K562 (cell line): Measurements from ENCODE around the gene RGS3. TPM values are rescaled to one million over a fixed set of nuclear protein-coding genes. Genes with fewer than 3 reads are reported as not detected.

ENCODE experiments used
- ATAC-seq: fragments of 200-7000 bp; cut with Tn5 transposase; 3 replicates; pipeline ENCODE4 v1.9.1; 2020; ENCODE audit warnings: moderate library complexity
- BruUV-seq: library from RNA; stranded (reverse); fragments of 400-500 nt; replicated peaks from 2 replicates; lab custom pipeline; 2021; lab: Mats Ljungman, UMichigan
- CTCF ChIA-PET: fragments of 300-600 bp; formaldehyde crosslinking; extraction: SDS; loops from one replicate; lab custom pipeline; 2021; ENCODE audit warnings: low intra/inter-chr PET ratio; lab: Yijun Ruan, JAX
- POLR2A ChIA-PET: fragments of 300-600, 350-650 bp; sonication (Branson Sonifier 250); formaldehyde crosslinking; extraction: SDS; loops from one replicate; lab custom pipeline; 2021; ENCODE audit warnings: antibody characterized with exemption, inconsistent platforms; lab: Yijun Ruan, JAX
- DNase-seq, 4 experiments: peaks; one replicate each; pipeline versions ENCODE4 v3.0.0 to v3.0.0-alpha.2; 2011 to 2018; ENCODE audit warnings: low spot score in 3 of 4, mixed read lengths in 3 of 4; ENCODE audit errors: extremely low read depth in 1 of 4
- FAIRE-seq: peaks from 2 replicates; lab custom pipeline; 2011; peaks lifted over from hg19 to GRCh38; lab: Jason Lieb, UNC
- H2AFZ ChIP-seq: 2 replicates; pipeline ENCODE4 v1.6.0; 2011; ENCODE audit warnings: low read depth, low read length, control low read depth, inconsistent platforms
- H3K27ac ChIP-seq: fragments of 200-600 bp; 3 replicates; pipeline ENCODE4 v1.8.0; 2011; ENCODE audit warnings: low read depth, mild to moderate bottlenecking, control low read depth, inconsistent platforms, low read length, moderate library complexity, mixed read lengths; ENCODE audit errors: extremely low read depth
- H3K27me3 ChIP-seq, 2 experiments: fragments of 300-600 bp in 1 of 2; 2 replicates in 1 of 2; 3 replicates in 1 of 2; pipeline versions ENCODE4 v1.6.0 to v1.8.0; 2011; ENCODE audit warnings: inconsistent platforms in 2 of 2, low read length in 2 of 2, mild to moderate bottlenecking in 1 of 2, mixed read lengths in 1 of 2, moderate library complexity in 1 of 2; ENCODE audit not compliant: control insufficient read depth in 2 of 2, insufficient read depth in 2 of 2
- H3K36me3 ChIP-seq: fragments of 300-600 bp; 3 replicates; pipeline ENCODE4 v1.8.0; 2011; ENCODE audit warnings: mild to moderate bottlenecking, low read length, inconsistent platforms; ENCODE audit not compliant: control insufficient read depth, insufficient read depth
- H3K4me1 ChIP-seq, 2 experiments: fragments of 200-600 bp in 1 of 2; replicated peaks in 1 of 2; 2 replicates in 1 of 2; 3 replicates in 1 of 2; pipeline versions ENCODE4 v1.5.1 to v1.8.0; 2011; ENCODE audit warnings: inconsistent platforms in 2 of 2, low read length in 2 of 2, mild to moderate bottlenecking in 1 of 2, mixed read lengths in 1 of 2, moderate library complexity in 1 of 2; ENCODE audit not compliant: control insufficient read depth in 2 of 2, insufficient read depth in 2 of 2
- H3K4me2 ChIP-seq: 2 replicates; pipeline ENCODE4 v1.6.1; 2011; ENCODE audit warnings: low read length, control low read depth, inconsistent platforms, mixed read lengths; ENCODE audit not compliant: insufficient read depth
- H3K4me3 ChIP-seq: fragments of 200-600 bp; sonication (generic), shearing (Covaris generic); 2 replicates; pipeline ENCODE4 v1.5.1; 2016; ENCODE audit warnings: control low read depth, inconsistent platforms
- H3K79me2 ChIP-seq: fragments of 200-600 bp; 3 replicates; pipeline ENCODE4 v1.8.0; 2011; ENCODE audit warnings: low read length, inconsistent platforms; ENCODE audit not compliant: control insufficient read depth, insufficient read depth
- H3K9ac ChIP-seq, 2 experiments: 2 replicates each; pipeline versions ENCODE4 v1.6.0 to v1.6.1; 2011; ENCODE audit warnings: low read depth in 2 of 2, low read length in 2 of 2, control low read depth in 1 of 2, inconsistent platforms in 1 of 2, mild to moderate bottlenecking in 1 of 2, mixed read lengths in 1 of 2; ENCODE audit not compliant: insufficient read depth in 1 of 2
- H3K9me1 ChIP-seq: one replicate; pipeline ENCODE4 v1.6.0; 2011; ENCODE audit warnings: inconsistent platforms, mild to moderate bottlenecking, low read length, moderate library complexity; ENCODE audit not compliant: control insufficient read depth, insufficient read depth
- H3K9me3 ChIP-seq: replicated peaks from 2 replicates; pipeline ENCODE4 v1.5.1; 2011; ENCODE audit warnings: low read depth, low read length, inconsistent platforms; ENCODE audit not compliant: control insufficient read depth, insufficient read depth
- H4K20me1 ChIP-seq: replicated peaks from 2 replicates; pipeline ENCODE4 v1.6.1; 2011; ENCODE audit warnings: low read length, inconsistent platforms, mixed read lengths; ENCODE audit not compliant: control insufficient read depth, insufficient read depth
- KDM1A ChIP-seq, 2 experiments: fragments of 450-650 bp; IDR thresholded peaks; 2 replicates each; pipeline ENCODE4 v1.6.1; 2016; ENCODE audit warnings: mild to moderate bottlenecking in 2 of 2
- MYBL2 ChIP-seq, 2 experiments: fragments of 450-650 bp in 1 of 2; sonication (generic) in 1 of 2; formaldehyde crosslinking in 1 of 2; IDR thresholded peaks; 2 replicates each; pipeline versions ENCODE4 v1.6.1 to v1.8.1; 2017 to 2022; ENCODE audit warnings: borderline replicate concordance in 1 of 2, inconsistent platforms in 1 of 2, low read depth in 1 of 2, mild to moderate bottlenecking in 1 of 2, missing genetic modification reagents in 1 of 2, moderate library complexity in 1 of 2
- RBBP5 ChIP-seq: fragments of 200-600 bp; sonication (generic); IDR thresholded peaks from 2 replicates; pipeline ENCODE4 v1.6.1; 2012; ENCODE audit warnings: borderline replicate concordance, mild to moderate bottlenecking, low read length, control low read depth, inconsistent platforms; ENCODE audit not compliant: insufficient read depth, poor library complexity, severe bottlenecking
- RBM25 ChIP-seq: fragments of 200-400 bp; formaldehyde crosslinking; IDR thresholded peaks from 2 replicates; pipeline ENCODE4 v1.6.1; 2018; ENCODE audit warnings: low read length, low read depth, moderate library complexity; ENCODE audit not compliant: severe bottlenecking
- SAFB ChIP-seq: fragments of 200-400 bp; formaldehyde crosslinking; IDR thresholded peaks from 2 replicates; pipeline ENCODE4 v1.6.1; 2017; ENCODE audit warnings: low read depth, low read length, borderline replicate concordance
- ZNF75A ChIP-seq: fragments of 450-650 bp; formaldehyde crosslinking; IDR thresholded peaks from 2 replicates; pipeline ENCODE4 v1.4.0; 2020; ENCODE audit warnings: mild to moderate bottlenecking
- WGBS: fragments of 100-300 bp; shearing (Covaris generic); methylation state at CpG from one replicate; pipeline ENCODE4 v1.1.6; 2016; ENCODE audit warnings: low coverage, mixed read lengths; ENCODE audit not compliant: insufficient coverage; ENCODE audit errors: missing lambda C conversion rate; 5-methylcytosine and 5-hydroxymethylcytosine counted together
- in situ Hi-C: fragments of 300-500 bp; cut with MboI; formaldehyde crosslinking; loops from 4 replicates; pipeline ENCODE4 v1.15.0; 2018; ENCODE audit warnings: inconsistent platforms, mixed read lengths
- intact Hi-C: fragments of 100-400 bp; cut with micrococcal nuclease; formaldehyde crosslinking; loops from 2 replicates; pipeline ENCODE4 v1.14.2; 2022
- polyA plus RNA-seq, 8 experiments: library from polyadenylated mRNA; depleted of rRNA in 4 of 8; stranded (reverse) in 5 of 8; unstranded in 3 of 8; fragments of >200 nt; fragmentation: Nextera tagmentation in 2 of 8; fragmentation: Illumina TruSeq in 1 of 8; extraction: Ambion mirVana in 2 of 8; extraction: Trizol in 1 of 8; gene quantifications; 2 replicates each; pipeline versions ENCODE4 v1.2.1 to v1.2.3, GENCODE V29; 2011 to 2014; ENCODE audit warnings: inconsistent platforms in 1 of 8, missing spikeins in 1 of 8
- total RNA-seq, 7 experiments: library from RNA; depleted of rRNA in 6 of 7; stranded (reverse); fragments of >200 nt in 6 of 7; fragmentation: Illumina TruSeq in 2 of 7; extraction: Trizol in 2 of 7; gene quantifications; 2 replicates each; pipeline versions ENCODE4 v1.2.1 to v1.2.3, GENCODE V29; 2011 to 2021; ENCODE audit warnings: low replicate concordance in 1 of 7

RGS3 gene
- total and polyA plus RNA-seq, 9 of the 15 experiments (the other 6 are each of a cell fraction or from before 2014, with no cell fraction given) = 0.08 to 2.9 (median 0.95) TPM

- no peak overlapping the region for H3K9ac ChIP-seq
- in situ Hi-C loops = loop anchor here (5.0 kb wide), 2 partner anchors 138 to 208 kb away; no protein-coding TSS in a partner anchor
- intact Hi-C loops = no loop called here
- TF ChIP-seq KDM1A (IDR thresholded peaks at IDR 0.05) (peak in 1 of 2 experiments; percentile 17; a peak in 1 of 4 replicates), SAFB (no peak), RBBP5 (no peak), MYBL2 (IDR thresholded peaks at IDR 0.05; ENCODE audit: low read depth) (no peak), MYBL2 (CRISPR knock-in tag; IDR thresholded peaks at IDR 0.05; ENCODE audit: borderline replicate concordance) (no peak), ZNF75A (CRISPR knock-in tag) (no peak), RBM25 (no peak)
- DNase-seq = no peak
- H2AFZ ChIP-seq = no peak overlapping the region
- ChIA-PET POLR2A (interaction anchor here (0.7 to 1.8 kb wide), 2 partner anchors 121 to 206 kb away, joined by 3 read pairs; no protein-coding TSS in a partner anchor), CTCF (no interaction called here)
- H3K36me3 ChIP-seq = no peaks in the 10 kb centered on the region
- no peak overlapping the region for H3K4me2 ChIP-seq
- no TSS peak for BruUV-seq
- FAIRE-seq = no peak
- H3K27ac ChIP-seq = no peak overlapping the region
- H4K20me1 ChIP-seq = no peaks in the 10 kb centered on the region
- no peaks in the 10 kb centered on the region for H3K9me1 ChIP-seq
- H3K4me3 ChIP-seq = no peak overlapping the region
- H3K79me2 ChIP-seq = no peaks in the 10 kb centered on the region
- no peak for ATAC-seq
- no peaks in the 10 kb centered on the region for H3K9me3 ChIP-seq
- H3K4me1 ChIP-seq = peaks cover 0 to 5% of the 10 kb centered on the region in 2 experiments; a peak in 1 of 5 replicates
- H3K27me3 ChIP-seq = no peaks in the 10 kb centered on the region; a peak in 1 of 5 replicates
- 3% methylated on average over 2 of the region's 2 CpGs for WGBS
Measured at GRCh38 chr9:113449376-113449775, 14.2 kb upstream of the RGS3 start.
